Progenitor cell of endocrine pancreas (in vitro differentiated cells): ENCODE measurements around the gene METTL1. TPM values are rescaled to one million over a fixed set of nuclear protein-coding genes. Genes with fewer than 3 reads are reported as not detected.
"Not testable (repeated sequence)": the region's sequence is repeated elsewhere in the genome, so short reads cannot be mapped to it uniquely, and the experiment has no call there.

ENCODE experiments used
- DNase-seq: peaks from one replicate; pipeline ENCODE4 v3.0.0; 2021; ENCODE audit warnings: low spot score; ENCODE audit not compliant: unreplicated experiment
- H3K27ac Mint-ChIP-seq: 2 replicates; pipeline ENCODE4 v1.8.0; 2021; ENCODE audit warnings: mild to moderate bottlenecking, moderate library complexity, mixed read lengths
- H3K27me3 Mint-ChIP-seq: 2 replicates; pipeline ENCODE4 v1.8.0; 2021; ENCODE audit warnings: mixed read lengths
- H3K36me3 Mint-ChIP-seq: 2 replicates; pipeline ENCODE4 v1.8.0; 2022; ENCODE audit warnings: mixed read lengths; ENCODE audit not compliant: insufficient read depth
- H3K4me1 Mint-ChIP-seq: 2 replicates; pipeline ENCODE4 v1.8.0; 2021; ENCODE audit warnings: low read depth, mixed read lengths
- H3K4me3 Mint-ChIP-seq: 2 replicates; pipeline ENCODE4 v1.8.0; 2021; ENCODE audit warnings: low read depth, mild to moderate bottlenecking, moderate library complexity, mixed read lengths
- H3K9me3 Mint-ChIP-seq: 2 replicates; pipeline ENCODE4 v1.8.0; 2021; ENCODE audit warnings: low read depth, mixed read lengths
- total RNA-seq: library from RNA; stranded (reverse); gene quantifications from 2 replicates; pipeline ENCODE4 v1.2.1, GENCODE V29; 2021
- TF ChIP-seq, protein P1 (sequence below): fragments of 200-600 bp; sonication (generic); IDR thresholded peaks from one replicate; pipeline ENCODE4 v1.5.0; 2021; ENCODE audit warnings: antibody characterized with exemption, mild to moderate bottlenecking; ENCODE audit not compliant: unreplicated experiment

The METTL1 gene
- total RNA-seq, 1 donor from 2014 or later: 23.3 TPM

DNA sequence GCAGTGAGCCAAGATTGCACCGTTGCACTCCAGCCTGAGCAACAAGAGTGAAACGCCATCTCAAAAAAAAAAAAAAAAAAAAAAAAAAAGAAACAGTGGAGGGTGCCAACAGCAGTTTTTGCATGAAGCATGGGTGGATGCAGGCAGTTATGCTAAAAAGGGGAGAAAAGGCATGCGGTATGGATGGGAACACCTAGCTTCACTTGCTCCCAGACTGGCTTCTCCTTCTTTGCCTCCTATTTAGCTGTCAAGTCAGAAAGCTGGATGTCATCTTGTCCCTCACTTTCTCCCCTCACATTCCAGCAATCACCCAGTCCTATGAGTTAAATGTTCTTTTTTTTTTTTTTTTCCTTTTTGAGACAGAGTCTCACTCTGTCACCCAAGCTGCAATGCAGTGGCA, 3.1 kb upstream of the METTL1 start:
- no peak overlapping the region for H3K4me3 Mint-ChIP-seq

DNA sequence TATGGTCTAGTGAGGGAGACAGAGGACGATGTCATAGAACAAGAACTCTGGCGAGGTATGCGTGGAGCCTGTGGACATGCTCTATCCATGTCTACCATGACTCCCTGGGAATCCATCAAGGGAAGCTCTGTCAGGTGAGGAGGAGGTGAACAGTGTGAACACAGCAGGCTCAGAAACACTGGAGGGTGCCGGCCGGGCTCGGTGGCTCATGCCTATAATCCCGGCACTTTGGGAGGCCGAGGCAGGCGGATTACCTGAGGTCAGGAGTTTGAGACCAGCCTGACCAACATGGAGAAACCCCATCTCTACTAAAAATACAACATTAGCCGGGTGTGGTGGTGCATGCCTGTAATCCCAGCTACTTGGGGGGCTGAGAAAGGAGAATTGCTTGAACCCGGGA, 2.7 kb upstream of the METTL1 start:
- not testable (repeated sequence) for H3K27ac Mint-ChIP-seq, H3K36me3 Mint-ChIP-seq, H3K9me3 Mint-ChIP-seq, H3K27me3 Mint-ChIP-seq, DNase-seq, H3K4me1 Mint-ChIP-seq, H3K4me3 Mint-ChIP-seq

More for the DNA sequence above, 3.1 kb upstream of the METTL1 start:
- Mint-ChIP-seq H3K27me3 (peaks cover 2% of the 10 kb centered on the region), H3K36me3 (peaks cover 6% of the 10 kb centered on the region), H3K4me1 (peaks cover 9% of the 10 kb centered on the region), H3K27ac (no peak overlapping the region), H3K9me3 (no peaks in the 10 kb centered on the region)
- DNase-seq: no peak
- TF ChIP-seq, protein P1, sequence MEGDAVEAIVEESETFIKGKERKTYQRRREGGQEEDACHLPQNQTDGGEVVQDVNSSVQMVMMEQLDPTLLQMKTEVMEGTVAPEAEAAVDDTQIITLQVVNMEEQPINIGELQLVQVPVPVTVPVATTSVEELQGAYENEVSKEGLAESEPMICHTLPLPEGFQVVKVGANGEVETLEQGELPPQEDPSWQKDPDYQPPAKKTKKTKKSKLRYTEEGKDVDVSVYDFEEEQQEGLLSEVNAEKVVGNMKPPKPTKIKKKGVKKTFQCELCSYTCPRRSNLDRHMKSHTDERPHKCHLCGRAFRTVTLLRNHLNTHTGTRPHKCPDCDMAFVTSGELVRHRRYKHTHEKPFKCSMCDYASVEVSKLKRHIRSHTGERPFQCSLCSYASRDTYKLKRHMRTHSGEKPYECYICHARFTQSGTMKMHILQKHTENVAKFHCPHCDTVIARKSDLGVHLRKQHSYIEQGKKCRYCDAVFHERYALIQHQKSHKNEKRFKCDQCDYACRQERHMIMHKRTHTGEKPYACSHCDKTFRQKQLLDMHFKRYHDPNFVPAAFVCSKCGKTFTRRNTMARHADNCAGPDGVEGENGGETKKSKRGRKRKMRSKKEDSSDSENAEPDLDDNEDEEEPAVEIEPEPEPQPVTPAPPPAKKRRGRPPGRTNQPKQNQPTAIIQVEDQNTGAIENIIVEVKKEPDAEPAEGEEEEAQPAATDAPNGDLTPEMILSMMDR: no peak

DNA sequence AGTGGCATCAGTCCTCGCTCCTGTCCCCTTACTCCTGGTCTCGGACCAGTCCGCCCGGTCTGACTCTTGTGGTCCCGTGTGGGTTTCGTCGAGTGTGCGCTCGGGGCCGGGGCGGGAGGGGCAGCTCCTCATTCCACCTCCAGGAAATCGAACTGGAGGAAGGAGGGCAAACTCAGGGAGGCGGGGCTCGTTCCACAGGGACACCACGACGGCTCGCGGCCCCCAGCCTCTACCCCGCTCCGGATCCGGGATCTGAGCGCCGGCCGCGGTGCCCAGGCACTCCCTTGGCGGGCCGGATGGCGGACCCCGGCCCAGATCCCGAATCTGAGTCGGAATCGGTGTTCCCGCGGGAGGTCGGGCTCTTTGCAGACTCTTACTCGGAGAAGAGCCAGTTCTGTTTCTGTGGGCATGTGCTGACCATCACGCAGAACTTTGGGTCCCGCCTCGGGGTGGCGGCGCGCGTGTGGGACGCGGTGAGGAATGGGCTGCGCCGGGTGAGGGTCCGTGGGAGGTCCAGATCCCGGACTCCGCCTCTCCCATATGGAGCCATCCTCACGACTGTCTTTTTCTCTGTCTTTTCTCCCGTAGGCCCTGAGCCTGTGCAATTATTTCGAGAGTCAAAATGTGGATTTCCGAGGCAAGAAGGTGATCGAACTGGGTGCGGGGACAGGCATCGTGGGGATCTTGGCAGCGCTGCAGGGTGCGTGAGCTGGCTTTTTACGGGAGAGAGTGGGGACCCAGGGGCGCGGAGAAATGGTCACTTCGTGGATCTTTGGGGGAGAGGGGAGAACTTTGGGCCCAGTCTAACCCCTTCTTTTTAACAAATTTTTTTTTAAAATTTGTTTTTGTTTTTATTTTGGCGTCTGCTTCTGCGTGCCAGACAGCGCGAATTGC, 771 bp upstream of the METTL1 start, which contains the start of gene EEF1AKMT3:
EEF1AKMT3 (plus strand) TSS at position 186 of the 894 bp plus-strand sequence; CDS start at position 297, 111 bp downstream.
- Mint-ChIP-seq H3K27ac (peak within 1 kb of the TSS; percentile 99), H3K4me3 (peak within 1 kb of the TSS; percentile 98), H3K4me1 (peaks cover 9% of the 10 kb centered on the region), H3K27me3 (peaks cover 11% of the 10 kb centered on the region), H3K9me3 (no peaks in the 10 kb centered on the region), H3K36me3 (peaks cover 9% of the 10 kb centered on the region)
- DNase-seq: peak; percentile 45
- TF ChIP-seq, protein P1: no peak

DNA sequence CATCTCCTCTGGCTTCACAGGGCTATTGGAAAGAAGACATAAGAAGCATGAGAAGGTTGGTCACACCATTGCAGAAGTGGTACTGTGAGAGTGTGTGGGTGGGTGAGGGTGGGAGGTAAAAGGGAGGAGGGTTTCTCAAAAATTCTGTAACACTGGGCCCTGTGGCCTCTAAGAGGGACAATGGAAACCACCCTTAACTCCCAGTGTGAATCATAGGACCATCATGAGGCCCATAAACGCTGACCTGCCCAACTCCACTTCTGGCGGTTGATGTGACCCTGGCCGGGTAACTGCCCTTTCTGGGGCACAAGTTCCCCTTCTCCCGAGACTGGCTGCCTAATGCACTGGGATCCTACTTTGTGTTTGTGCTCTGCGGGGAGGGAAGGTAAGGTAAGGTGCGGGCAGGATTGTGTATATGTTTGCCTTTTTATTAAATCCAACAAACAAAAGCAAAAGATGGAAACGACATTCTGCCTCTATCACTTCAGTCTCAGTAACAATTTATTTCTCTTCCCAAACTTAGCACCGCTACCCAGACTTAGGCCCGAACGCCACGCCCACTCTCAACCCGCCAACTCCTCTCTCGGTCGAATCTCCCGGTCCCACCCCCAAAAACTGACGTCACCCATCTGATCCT, 551 bp downstream of the METTL1 start:
- Mint-ChIP-seq H3K36me3 (peaks cover 9% of the 10 kb centered on the region), H3K4me3 (peak overlapping the region; percentile 98), H3K9me3 (no peaks in the 10 kb centered on the region), H3K27ac (peak overlapping the region; percentile 99), H3K4me1 (peaks cover 13% of the 10 kb centered on the region), H3K27me3 (peaks cover 24% of the 10 kb centered on the region)
- peak; percentile 59 for DNase-seq
- TF ChIP-seq, protein P1: no peak

DNA sequence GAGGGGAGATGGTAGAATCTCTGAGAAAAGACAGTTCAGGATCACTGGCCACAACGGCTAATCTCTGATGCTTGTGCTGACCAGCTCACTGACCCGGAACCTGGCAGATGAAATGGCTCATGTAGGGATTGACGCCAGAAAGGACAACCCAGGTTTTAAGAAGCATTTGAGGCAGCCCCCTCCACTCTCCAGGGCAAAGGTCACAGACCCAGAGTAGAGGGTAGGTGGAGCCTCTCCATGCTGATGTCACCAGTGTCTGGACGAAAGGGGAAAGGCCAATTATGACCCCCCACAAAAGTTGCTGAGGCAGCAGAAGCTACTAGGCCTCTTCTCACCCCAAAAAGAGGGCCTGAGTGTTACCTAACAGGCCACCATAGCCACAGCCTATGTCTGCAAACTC, 1.2 kb downstream of the METTL1 start:
- no peak for DNase-seq
- Mint-ChIP-seq H3K27ac (no peak overlapping the region), H3K4me3 (peak overlapping the region; percentile 26), H3K4me1 (peaks cover 15% of the 10 kb centered on the region), H3K9me3 (no peaks in the 10 kb centered on the region), H3K36me3 (peaks cover 8% of the 10 kb centered on the region), H3K27me3 (peaks cover 30% of the 10 kb centered on the region)
- TF ChIP-seq, protein P1: no peak
